DOHH2 (cell line): ENCODE results near the gene FERMT1.

Experiments
- EZH2phosphoT487 ChIP-seq: fragments of 200-600 bp; sonication (generic); IDR thresholded peaks from 2 replicates; pipeline ENCODE4 v1.6.1; 2017; ENCODE audit warnings: borderline replicate concordance, mild to moderate bottlenecking, antibody characterized with exemption, low read length, moderate library complexity, mixed read lengths
- TF ChIP-seq, protein P1 (sequence below): fragments of 200-600 bp; sonication (generic); IDR thresholded peaks from one replicate; pipeline ENCODE4 v1.5.1; 2014; ENCODE audit warnings: antibody characterized with exemption, mild to moderate bottlenecking, low read depth, low read length; ENCODE audit not compliant: poor library complexity, severe bottlenecking

DNA sequence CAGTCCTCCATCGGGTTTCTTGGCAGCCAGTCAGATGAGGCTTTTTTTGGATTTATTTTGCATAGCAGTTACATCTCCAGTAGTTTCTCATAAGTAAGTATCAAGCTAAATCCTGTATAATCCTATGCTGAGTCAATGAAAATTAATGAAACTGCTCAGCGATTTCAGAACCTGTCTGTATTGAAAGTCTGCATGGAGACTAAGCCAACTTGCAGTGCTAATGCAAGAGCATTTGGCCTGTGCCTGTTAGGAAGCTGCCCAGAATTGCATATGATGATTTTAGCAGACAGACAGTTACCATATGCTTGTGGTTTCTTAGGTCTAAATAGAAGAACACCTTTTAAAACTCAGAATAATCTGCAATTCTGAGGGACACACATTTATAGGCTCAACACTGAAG is 43.8 kb downstream of the FERMT1 start:
- TF ChIP-seq, protein P1, sequence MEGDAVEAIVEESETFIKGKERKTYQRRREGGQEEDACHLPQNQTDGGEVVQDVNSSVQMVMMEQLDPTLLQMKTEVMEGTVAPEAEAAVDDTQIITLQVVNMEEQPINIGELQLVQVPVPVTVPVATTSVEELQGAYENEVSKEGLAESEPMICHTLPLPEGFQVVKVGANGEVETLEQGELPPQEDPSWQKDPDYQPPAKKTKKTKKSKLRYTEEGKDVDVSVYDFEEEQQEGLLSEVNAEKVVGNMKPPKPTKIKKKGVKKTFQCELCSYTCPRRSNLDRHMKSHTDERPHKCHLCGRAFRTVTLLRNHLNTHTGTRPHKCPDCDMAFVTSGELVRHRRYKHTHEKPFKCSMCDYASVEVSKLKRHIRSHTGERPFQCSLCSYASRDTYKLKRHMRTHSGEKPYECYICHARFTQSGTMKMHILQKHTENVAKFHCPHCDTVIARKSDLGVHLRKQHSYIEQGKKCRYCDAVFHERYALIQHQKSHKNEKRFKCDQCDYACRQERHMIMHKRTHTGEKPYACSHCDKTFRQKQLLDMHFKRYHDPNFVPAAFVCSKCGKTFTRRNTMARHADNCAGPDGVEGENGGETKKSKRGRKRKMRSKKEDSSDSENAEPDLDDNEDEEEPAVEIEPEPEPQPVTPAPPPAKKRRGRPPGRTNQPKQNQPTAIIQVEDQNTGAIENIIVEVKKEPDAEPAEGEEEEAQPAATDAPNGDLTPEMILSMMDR: no peak
- TF ChIP-seq EZH2phosphoT487: no peak
